Mammary epithelial cell (primary cell): ENCODE results near the gene LYRM4.

Experiments
- EZH2 ChIP-seq: IDR thresholded peaks from 2 replicates; pipeline ENCODE4 v1.6.1; 2012; ENCODE audit warnings: low read length, inconsistent platforms, borderline replicate concordance
- TF ChIP-seq, protein P1 (sequence below), 2 donors: IDR thresholded peaks in 1 of 2; conservative IDR thresholded peaks in 1 of 2; 2 replicates each; pipeline ENCODE4 v1.5.1; 2011 to 2012; ENCODE audit warnings: inconsistent platforms in 2 of 2, low read length in 2 of 2, mild to moderate bottlenecking in 2 of 2, control low read depth in 1 of 2, low read depth in 1 of 2; ENCODE audit not compliant: insufficient read depth in 1 of 2; ENCODE audit errors: extremely low read depth in 1 of 2

DNA sequence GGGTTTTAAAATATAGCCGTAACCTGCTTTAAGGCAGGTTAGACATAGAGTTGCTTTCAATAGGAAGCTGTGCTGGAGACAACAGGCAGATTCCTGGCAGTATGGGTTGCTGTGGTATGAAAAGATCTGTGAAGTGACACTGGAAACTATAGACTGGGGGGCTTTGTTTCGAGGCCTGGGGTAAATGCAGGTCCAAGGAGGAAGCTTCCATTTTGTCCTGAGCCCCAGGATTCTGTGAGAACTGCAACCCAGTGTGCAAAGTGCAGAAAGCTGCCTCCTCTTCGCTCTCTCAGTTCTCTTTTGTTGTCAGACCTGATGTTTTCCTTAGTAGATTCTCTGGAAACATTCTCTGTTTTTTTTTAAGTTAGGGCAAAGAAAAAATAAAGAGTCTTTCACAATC is 86.9 kb downstream of the LYRM4 start:
- TF ChIP-seq, protein P1, sequence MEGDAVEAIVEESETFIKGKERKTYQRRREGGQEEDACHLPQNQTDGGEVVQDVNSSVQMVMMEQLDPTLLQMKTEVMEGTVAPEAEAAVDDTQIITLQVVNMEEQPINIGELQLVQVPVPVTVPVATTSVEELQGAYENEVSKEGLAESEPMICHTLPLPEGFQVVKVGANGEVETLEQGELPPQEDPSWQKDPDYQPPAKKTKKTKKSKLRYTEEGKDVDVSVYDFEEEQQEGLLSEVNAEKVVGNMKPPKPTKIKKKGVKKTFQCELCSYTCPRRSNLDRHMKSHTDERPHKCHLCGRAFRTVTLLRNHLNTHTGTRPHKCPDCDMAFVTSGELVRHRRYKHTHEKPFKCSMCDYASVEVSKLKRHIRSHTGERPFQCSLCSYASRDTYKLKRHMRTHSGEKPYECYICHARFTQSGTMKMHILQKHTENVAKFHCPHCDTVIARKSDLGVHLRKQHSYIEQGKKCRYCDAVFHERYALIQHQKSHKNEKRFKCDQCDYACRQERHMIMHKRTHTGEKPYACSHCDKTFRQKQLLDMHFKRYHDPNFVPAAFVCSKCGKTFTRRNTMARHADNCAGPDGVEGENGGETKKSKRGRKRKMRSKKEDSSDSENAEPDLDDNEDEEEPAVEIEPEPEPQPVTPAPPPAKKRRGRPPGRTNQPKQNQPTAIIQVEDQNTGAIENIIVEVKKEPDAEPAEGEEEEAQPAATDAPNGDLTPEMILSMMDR (conservative IDR thresholded peaks at IDR 0.05 in 1 of 2, IDR thresholded peaks at IDR 0.05 in 1 of 2; ENCODE audit: extremely low read depth in 1 of 2, insufficient read depth in 1 of 2, low read depth in 1 of 2, low read length in 2 of 2), result no peak
- no peak for TF ChIP-seq EZH2
